ENCODE measurements around the gene GFOD2.

DNA sequence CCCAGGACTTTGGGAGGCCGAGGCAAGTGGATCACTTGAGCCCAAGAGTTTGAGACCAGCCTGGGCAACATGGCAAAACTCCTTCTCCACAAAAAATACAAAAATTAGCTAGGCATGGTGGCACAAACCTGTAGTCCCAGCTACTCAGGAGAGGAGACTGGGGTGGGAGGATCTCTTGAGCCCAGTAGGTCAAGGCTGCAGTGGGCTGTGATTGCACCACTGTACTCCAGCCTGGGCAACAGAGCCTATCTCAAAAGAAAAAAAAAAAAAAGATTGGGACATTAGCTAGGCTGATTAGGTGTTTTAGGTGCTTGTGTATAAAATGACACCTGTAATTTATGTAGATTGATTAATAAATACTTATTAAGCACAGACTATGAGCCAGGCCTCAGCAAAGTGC is 10.1 kb downstream of the GFOD2 start:
- TF ChIP-seq EP300 (IDR thresholded peaks at IDR 0.05), result no peak
- TF ChIP-seq, protein P1, sequence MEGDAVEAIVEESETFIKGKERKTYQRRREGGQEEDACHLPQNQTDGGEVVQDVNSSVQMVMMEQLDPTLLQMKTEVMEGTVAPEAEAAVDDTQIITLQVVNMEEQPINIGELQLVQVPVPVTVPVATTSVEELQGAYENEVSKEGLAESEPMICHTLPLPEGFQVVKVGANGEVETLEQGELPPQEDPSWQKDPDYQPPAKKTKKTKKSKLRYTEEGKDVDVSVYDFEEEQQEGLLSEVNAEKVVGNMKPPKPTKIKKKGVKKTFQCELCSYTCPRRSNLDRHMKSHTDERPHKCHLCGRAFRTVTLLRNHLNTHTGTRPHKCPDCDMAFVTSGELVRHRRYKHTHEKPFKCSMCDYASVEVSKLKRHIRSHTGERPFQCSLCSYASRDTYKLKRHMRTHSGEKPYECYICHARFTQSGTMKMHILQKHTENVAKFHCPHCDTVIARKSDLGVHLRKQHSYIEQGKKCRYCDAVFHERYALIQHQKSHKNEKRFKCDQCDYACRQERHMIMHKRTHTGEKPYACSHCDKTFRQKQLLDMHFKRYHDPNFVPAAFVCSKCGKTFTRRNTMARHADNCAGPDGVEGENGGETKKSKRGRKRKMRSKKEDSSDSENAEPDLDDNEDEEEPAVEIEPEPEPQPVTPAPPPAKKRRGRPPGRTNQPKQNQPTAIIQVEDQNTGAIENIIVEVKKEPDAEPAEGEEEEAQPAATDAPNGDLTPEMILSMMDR (IDR thresholded peaks at IDR 0.05), result no peak
- TF ChIP-seq POLR2A (IDR thresholded peaks at IDR 0.05), result no peak
